Neural cell (in vitro differentiated cells): ENCODE data around the gene NELL1. TPM values are rescaled to one million over a fixed set of nuclear protein-coding genes. Genes with fewer than 3 reads are reported as not detected.

Experiments
- H2AFZ ChIP-seq: fragments of 200-600, 300-800 bp; sonication (generic), shearing (Covaris generic); 2 replicates; pipeline ENCODE4 v1.6.0; 2014; ENCODE audit warnings: low read depth, mild to moderate bottlenecking, antibody characterized with exemption, low read length, moderate library complexity
- H3F3A ChIP-seq: fragments of 200-600 bp; shearing (Covaris generic); 2 replicates; pipeline ENCODE4 v1.6.1; 2016; ENCODE audit warnings: mild to moderate bottlenecking, moderate library complexity, mixed read lengths, antibody characterized with exemption, low read length; ENCODE audit not compliant: insufficient read depth, poor library complexity, severe bottlenecking
- H3K27ac ChIP-seq: fragments of 200-600, 300-800 bp; sonication (generic), shearing (Covaris generic); 2 replicates; pipeline ENCODE4 v1.5.1; 2014; ENCODE audit warnings: mild to moderate bottlenecking, low read length, moderate library complexity
- H3K27me3 ChIP-seq: fragments of 300-800, 200-600 bp; sonication (generic), shearing (Covaris generic); 2 replicates; pipeline ENCODE4 v1.6.0; 2014; ENCODE audit warnings: mild to moderate bottlenecking, low read depth, low read length, moderate library complexity; ENCODE audit not compliant: insufficient read depth
- H3K36me3 ChIP-seq: fragments of 300-800, 200-600 bp; sonication (generic), shearing (Covaris generic); 2 replicates; pipeline ENCODE4 v1.5.1; 2014; ENCODE audit warnings: mild to moderate bottlenecking, antibody characterized with exemption, low read length, moderate library complexity; ENCODE audit not compliant: insufficient read depth
- H3K4me2 ChIP-seq: fragments of 300-800, 200-600 bp; sonication (generic), shearing (Covaris generic); 2 replicates; pipeline ENCODE4 v1.6.0; 2014; ENCODE audit warnings: mild to moderate bottlenecking, low read length
- H3K4me3 ChIP-seq: fragments of 300-800, 200-600 bp; sonication (generic), shearing (Covaris generic); 2 replicates; pipeline ENCODE4 v1.5.1; 2014; ENCODE audit warnings: mild to moderate bottlenecking, low read length, moderate library complexity
- H3K79me2 ChIP-seq: fragments of 200-600 bp; shearing (Covaris generic); replicated peaks from 2 replicates; pipeline ENCODE4 v1.6.0; 2014; ENCODE audit warnings: mild to moderate bottlenecking, low read length, moderate library complexity; ENCODE audit not compliant: insufficient read depth
- H3K9ac ChIP-seq: fragments of 300-800, 200-600 bp; sonication (generic), shearing (Covaris generic); 2 replicates; pipeline ENCODE4 v1.6.1; 2016; ENCODE audit warnings: mild to moderate bottlenecking, low read length, mixed read lengths
- H3K9me2 ChIP-seq: fragments of 200-600 bp; shearing (Covaris generic); 2 replicates; pipeline ENCODE4 v1.6.1; 2016; ENCODE audit warnings: mild to moderate bottlenecking, low read length, mixed read lengths; ENCODE audit not compliant: insufficient read depth
- H3K9me3 ChIP-seq: fragments of 200-600, 300-800 bp; sonication (generic), shearing (Covaris generic); 2 replicates; pipeline ENCODE4 v1.6.1; 2016; ENCODE audit warnings: mild to moderate bottlenecking, mixed run types, low read length, moderate library complexity, mixed read lengths
- H4K20me1 ChIP-seq: fragments of 200-600 bp; shearing (Covaris generic); 2 replicates; pipeline ENCODE4 v1.6.1; 2016; ENCODE audit warnings: mild to moderate bottlenecking, mixed run types; ENCODE audit not compliant: insufficient read depth
- CTCF ChIP-seq: fragments of 450-650 bp; IDR thresholded peaks from 2 replicates; pipeline ENCODE4 v1.5.1; 2014; ENCODE audit warnings: antibody characterized with exemption, mild to moderate bottlenecking, moderate library complexity; ENCODE audit not compliant: poor library complexity, severe bottlenecking
- EP300 ChIP-seq: fragments of 450-650 bp; conservative IDR thresholded peaks from 2 replicates; pipeline ENCODE4 v1.6.1; 2014; ENCODE audit warnings: antibody characterized with exemption, mild to moderate bottlenecking, moderate library complexity; ENCODE audit not compliant: poor library complexity, severe bottlenecking
- EZH2 ChIP-seq: fragments of 200-600, 300-800 bp; shearing (Covaris generic), sonication (generic); IDR thresholded peaks from 2 replicates; pipeline ENCODE4 v1.6.1; 2014; ENCODE audit warnings: antibody characterized with exemption, low read length, borderline replicate concordance, mild to moderate bottlenecking; ENCODE audit not compliant: insufficient read depth, poor library complexity, severe bottlenecking
- MXI1 ChIP-seq: fragments of 450-650 bp; conservative IDR thresholded peaks from 2 replicates; pipeline ENCODE4 v1.6.1; 2014; ENCODE audit warnings: antibody characterized with exemption, mild to moderate bottlenecking; ENCODE audit not compliant: poor library complexity, severe bottlenecking
- POLR2AphosphoS5 ChIP-seq: IDR thresholded peaks from 2 replicates; pipeline ENCODE4 v1.6.1; 2012
- RAD21 ChIP-seq: fragments of 450-650 bp; conservative IDR thresholded peaks from 2 replicates; pipeline ENCODE4 v1.6.1; 2014; ENCODE audit warnings: antibody characterized with exemption, mild to moderate bottlenecking, moderate library complexity
- REST ChIP-seq: IDR thresholded peaks from 2 replicates; pipeline ENCODE4 v1.6.1; 2012; ENCODE audit warnings: borderline replicate concordance
- SMC3 ChIP-seq: fragments of 450-650 bp; conservative IDR thresholded peaks from 2 replicates; pipeline ENCODE4 v1.6.1; 2014; ENCODE audit warnings: antibody characterized with exemption, mild to moderate bottlenecking, moderate library complexity; ENCODE audit not compliant: poor library complexity
- TAF1 ChIP-seq: IDR thresholded peaks from 2 replicates; pipeline ENCODE4 v1.6.1; 2012; ENCODE audit warnings: low read depth
- polyA plus RNA-seq: library from polyadenylated mRNA; depleted of rRNA; stranded (reverse); fragments of >200 nt; gene quantifications from 2 replicates; pipeline ENCODE4 v1.2.3, GENCODE V29; 2014

NELL1 gene
- polyA plus RNA-seq, 1 donor from 2014 or later = 70.4 TPM

- Histone ChIP-seq H3K9me2 (no peaks in the 10 kb centered on the region), H3K36me3 (no peaks in the 10 kb centered on the region), H3K9ac (no peak overlapping the region), H3K79me2 (no peaks in the 10 kb centered on the region), H3K4me2 (no peak overlapping the region), H3K27me3 (no peaks in the 10 kb centered on the region), H3K4me3 (no peak overlapping the region), H4K20me1 (no peaks in the 10 kb centered on the region), H3K9me3 (no peaks in the 10 kb centered on the region), H2AFZ (no peak overlapping the region), H3F3A (no peaks in the 10 kb centered on the region), H3K27ac (no peak overlapping the region)
- TF ChIP-seq TAF1 (no peak), EZH2 (no peak), MXI1 (no peak), EP300 (no peak), REST (no peak), POLR2AphosphoS5 (no peak), CTCF (no peak), RAD21 (no peak)
Observed at GRCh38 chr11:20933086-20933485, 263.7 kb downstream of the NELL1 start.

- TF ChIP-seq RAD21 = no peak
- TF ChIP-seq POLR2AphosphoS5 = no peak
- TF ChIP-seq EP300 = no peak
Observed at GRCh38 chr11:20933958-20934357, 264.6 kb downstream of the NELL1 start.

GRCh38 chr11:20934516-20934915 is 265.1 kb downstream of the NELL1 start:
- no peak for TF ChIP-seq REST
- TF ChIP-seq EP300 = no peak
- TF ChIP-seq RAD21 = no peak
- no peak for TF ChIP-seq SMC3
- no peak for TF ChIP-seq POLR2AphosphoS5
- TF ChIP-seq CTCF = no peak
- no peak for TF ChIP-seq EZH2
- TF ChIP-seq MXI1 = no peak
- TF ChIP-seq TAF1 = no peak
- H3K36me3 ChIP-seq = no peaks in the 10 kb centered on the region
- no peaks in the 10 kb centered on the region for H3K9me3 ChIP-seq
- H3K79me2 ChIP-seq = no peaks in the 10 kb centered on the region
- no peaks in the 10 kb centered on the region for H3K27me3 ChIP-seq
- H3K9me2 ChIP-seq = no peaks in the 10 kb centered on the region
- no peak overlapping the region for H3K9ac ChIP-seq
- H4K20me1 ChIP-seq = no peaks in the 10 kb centered on the region
- H3K4me2 ChIP-seq = no peak overlapping the region
- no peaks in the 10 kb centered on the region for H3F3A ChIP-seq
- H2AFZ ChIP-seq = no peak overlapping the region
- H3K4me3 ChIP-seq = no peak overlapping the region
- H3K27ac ChIP-seq = no peak overlapping the region

More at GRCh38 chr11:20933958-20934357, 264.6 kb downstream of the NELL1 start:
- Histone ChIP-seq H2AFZ (no peak overlapping the region), H3K27ac (no peak overlapping the region), H3K4me2 (no peak overlapping the region), H3K4me3 (no peak overlapping the region), H3F3A (no peaks in the 10 kb centered on the region), H3K27me3 (no peaks in the 10 kb centered on the region), H3K9ac (no peak overlapping the region), H4K20me1 (no peaks in the 10 kb centered on the region), H3K79me2 (no peaks in the 10 kb centered on the region), H3K9me2 (no peaks in the 10 kb centered on the region), H3K9me3 (no peaks in the 10 kb centered on the region), H3K36me3 (no peaks in the 10 kb centered on the region)
